ENCODE data around the gene ATG5.
A peak's percentile ranks its signal among the peaks of the same experiment; 100 is the strongest.

ATG5 gene

GRCh38 chr6:106325336-106326178 is at the start of gene ATG5:
Gene ATG5, minus strand, starts transcription at chr6:106325760. Its CDS starts 9,552 bp downstream, at chr6:106316208.
- DNase-seq, result peak; percentile 94

- DNase-seq, result no peak
These were observed 48.1 kb upstream of the ATG5 start for GRCh38 chr6:106373502-106374239.

GRCh38 chr6:106372838-106373501 is 47.4 kb upstream of the ATG5 start:
- no peak for DNase-seq

- no peak for DNase-seq
These were observed 45.1 kb upstream of the ATG5 start for GRCh38 chr6:106370639-106371038.

GRCh38 chr6:106369739-106370138 is 44.2 kb upstream of the ATG5 start:
- DNase-seq, result no peak

GRCh38 chr6:106363401-106364138 is 38.0 kb upstream of the ATG5 start:
- DNase-seq, result no peak

- DNase-seq, result no peak
These were observed 35.5 kb upstream of the ATG5 start for GRCh38 chr6:106360989-106361430.

- no peak for DNase-seq
These were observed 34.9 kb upstream of the ATG5 start, which contains the start of gene CRYBG1 for GRCh38 chr6:106360410-106360988. Gene CRYBG1, plus strand, starts transcription at chr6:106360717. Its CDS starts 192 bp downstream, at chr6:106360909.

- DNase-seq, result no peak
These were observed 34.4 kb upstream of the ATG5 start for GRCh38 chr6:106359959-106360409.

GRCh38 chr6:106356378-106356777 is 30.8 kb upstream of the ATG5 start:
- no peak for DNase-seq

- no peak for DNase-seq
These were observed 21.7 kb upstream of the ATG5 start for GRCh38 chr6:106347219-106347618.

- DNase-seq, result peak; percentile 8
These were observed 13.9 kb upstream of the ATG5 start for GRCh38 chr6:106339334-106340029.

- no peak for DNase-seq
These were observed 9.3 kb upstream of the ATG5 start for GRCh38 chr6:106334646-106335448.

- DNase-seq, result no peak
These were observed 729 bp downstream of the ATG5 start for GRCh38 chr6:106324726-106325335.

- no peak for DNase-seq
These were observed 3.6 kb downstream of the ATG5 start for GRCh38 chr6:106321940-106322339.

- no peak for DNase-seq
These were observed 6.7 kb downstream of the ATG5 start for GRCh38 chr6:106318851-106319250.

GRCh38 chr6:106318061-106318460 is 7.5 kb downstream of the ATG5 start:
- no peak for DNase-seq

GRCh38 chr6:106316375-106316766 is 9.2 kb downstream of the ATG5 start:
- no peak for DNase-seq

- no peak for DNase-seq
These were observed 9.7 kb downstream of the ATG5 start for GRCh38 chr6:106315765-106316374.

Measured in NCI-H446 treated with DMSO at 0.1 percent for 48 hours (cell line).